ENCODE data around the gene USP14. TPM values are rescaled to one million over a fixed set of nuclear protein-coding genes. Genes with fewer than 3 reads are reported as not detected.

Gene USP14
- total RNA-seq, 1 donor from 2014 or later, result 95.3 TPM

GRCh38 chr18:255171-255570 lies 96.8 kb downstream of the USP14 start:
- H3K4me1 Mint-ChIP-seq (ENCODE audit: low read depth), result no peaks in the 10 kb centered on the region
- H3K27me3 Mint-ChIP-seq (ENCODE audit: insufficient read depth), result no peaks in the 10 kb centered on the region
- intact Hi-C loops (cut with micrococcal nuclease), result no loop called here
- no peak for DNase-seq (ENCODE audit: low spot score)
- H3K9me3 Mint-ChIP-seq, result no peaks in the 10 kb centered on the region
- no peak overlapping the region for H3K27ac Mint-ChIP-seq
- no peak overlapping the region for H3K4me3 Mint-ChIP-seq
- H3K36me3 Mint-ChIP-seq (ENCODE audit: low read depth), result peaks cover 56% of the 10 kb centered on the region

GRCh38 chr18:260547-260946 lies 102.2 kb downstream of the USP14 start:
- Mint-ChIP-seq H3K4me1 (ENCODE audit: low read depth) (peaks cover 1% of the 10 kb centered on the region), H3K27me3 (ENCODE audit: insufficient read depth) (no peaks in the 10 kb centered on the region), H3K9me3 (no peaks in the 10 kb centered on the region), H3K27ac (no peak overlapping the region), H3K4me3 (no peak overlapping the region), H3K36me3 (ENCODE audit: low read depth) (peaks cover 41% of the 10 kb centered on the region)
- intact Hi-C loops (cut with micrococcal nuclease), result loop anchor here (5.0 kb wide), 1 partner anchor 38 kb away; no protein-coding TSS in a partner anchor
- DNase-seq (ENCODE audit: low spot score), result no peak

- Mint-ChIP-seq H3K27ac (no peak overlapping the region), H3K4me3 (no peak overlapping the region), H3K4me1 (ENCODE audit: low read depth) (peaks cover 8% of the 10 kb centered on the region), H3K27me3 (ENCODE audit: insufficient read depth) (no peaks in the 10 kb centered on the region), H3K9me3 (no peaks in the 10 kb centered on the region), H3K36me3 (ENCODE audit: low read depth) (peaks cover 36% of the 10 kb centered on the region)
- no peak for DNase-seq (ENCODE audit: low spot score)
- intact Hi-C loops (cut with micrococcal nuclease), result loop anchor here (5.0 kb wide), 1 partner anchor 39 kb away; no protein-coding TSS in a partner anchor
Measured at GRCh38 chr18:261398-262073, 103.2 kb downstream of the USP14 start.

Other genes with a start within 250 kb of the USP14 start
- not detected in 2 replicates for gene TUBB8B, start 108.9 kb upstream of the USP14 start, total RNA-seq
- gene THOC1, start 109.5 kb downstream of the USP14 start, total RNA-seq, result 69.9 and 76.8 TPM in 2 replicates